GM12801 (cell line): ENCODE measurements around the gene PAQR8.

Experiments
- TF ChIP-seq, protein P1 (sequence below): IDR thresholded peaks from one replicate; pipeline ENCODE4 v1.5.1; 2011; ENCODE audit warnings: control low read depth; ENCODE audit not compliant: insufficient read length; ENCODE audit errors: extremely low read depth

Gene PAQR8

DNA sequence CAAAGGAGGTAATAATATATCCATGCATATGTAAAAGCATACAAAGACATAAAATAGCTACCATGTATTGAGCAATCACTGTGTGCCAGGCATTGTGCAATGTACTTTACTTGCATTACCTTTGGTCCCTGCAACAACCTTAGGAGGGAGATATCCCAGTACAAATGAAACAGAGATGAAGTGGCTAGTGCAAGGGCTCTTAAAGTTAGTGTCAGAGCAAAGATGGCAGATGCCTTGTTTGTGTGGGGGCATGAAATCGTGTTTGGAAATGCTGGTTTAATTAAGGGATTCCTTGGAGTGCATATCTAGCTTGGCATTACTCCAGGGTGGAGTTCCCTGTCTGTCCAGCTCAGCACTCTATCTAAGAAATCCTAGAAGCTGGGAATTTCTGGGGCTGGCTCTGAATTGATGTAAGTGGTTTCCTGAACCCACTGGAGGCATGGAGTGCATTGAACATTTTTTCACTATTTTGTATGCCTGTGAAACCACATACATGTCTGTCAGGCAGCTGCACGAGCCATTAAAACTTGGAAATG is 9.8 kb downstream of the PAQR8 start:
- TF ChIP-seq, protein P1, sequence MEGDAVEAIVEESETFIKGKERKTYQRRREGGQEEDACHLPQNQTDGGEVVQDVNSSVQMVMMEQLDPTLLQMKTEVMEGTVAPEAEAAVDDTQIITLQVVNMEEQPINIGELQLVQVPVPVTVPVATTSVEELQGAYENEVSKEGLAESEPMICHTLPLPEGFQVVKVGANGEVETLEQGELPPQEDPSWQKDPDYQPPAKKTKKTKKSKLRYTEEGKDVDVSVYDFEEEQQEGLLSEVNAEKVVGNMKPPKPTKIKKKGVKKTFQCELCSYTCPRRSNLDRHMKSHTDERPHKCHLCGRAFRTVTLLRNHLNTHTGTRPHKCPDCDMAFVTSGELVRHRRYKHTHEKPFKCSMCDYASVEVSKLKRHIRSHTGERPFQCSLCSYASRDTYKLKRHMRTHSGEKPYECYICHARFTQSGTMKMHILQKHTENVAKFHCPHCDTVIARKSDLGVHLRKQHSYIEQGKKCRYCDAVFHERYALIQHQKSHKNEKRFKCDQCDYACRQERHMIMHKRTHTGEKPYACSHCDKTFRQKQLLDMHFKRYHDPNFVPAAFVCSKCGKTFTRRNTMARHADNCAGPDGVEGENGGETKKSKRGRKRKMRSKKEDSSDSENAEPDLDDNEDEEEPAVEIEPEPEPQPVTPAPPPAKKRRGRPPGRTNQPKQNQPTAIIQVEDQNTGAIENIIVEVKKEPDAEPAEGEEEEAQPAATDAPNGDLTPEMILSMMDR, result no peak

GRCh38 chr6:52373151-52373690 is 11.3 kb downstream of the PAQR8 start:
- TF ChIP-seq, protein P1, result no peak

DNA sequence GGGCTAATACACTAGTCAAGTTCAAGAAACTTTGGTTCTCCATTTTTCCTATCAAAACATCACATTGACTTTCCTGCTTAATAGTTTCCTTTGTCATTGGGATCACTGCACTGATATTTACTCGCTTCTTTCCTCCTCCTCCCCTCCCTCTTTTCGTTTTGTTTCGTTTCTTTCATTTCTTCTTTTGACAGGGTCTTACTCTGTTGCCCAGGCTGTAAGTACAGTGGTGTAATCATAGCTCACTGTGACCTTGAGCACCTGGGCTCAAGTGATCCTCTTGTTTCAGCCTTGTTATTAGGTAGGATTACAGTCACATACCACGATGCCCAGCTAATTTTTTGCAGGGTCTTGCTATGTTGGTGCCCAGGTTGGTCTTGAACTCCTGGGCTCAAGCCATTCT is 12.3 kb downstream of the PAQR8 start:
- TF ChIP-seq, protein P1, result no peak

DNA sequence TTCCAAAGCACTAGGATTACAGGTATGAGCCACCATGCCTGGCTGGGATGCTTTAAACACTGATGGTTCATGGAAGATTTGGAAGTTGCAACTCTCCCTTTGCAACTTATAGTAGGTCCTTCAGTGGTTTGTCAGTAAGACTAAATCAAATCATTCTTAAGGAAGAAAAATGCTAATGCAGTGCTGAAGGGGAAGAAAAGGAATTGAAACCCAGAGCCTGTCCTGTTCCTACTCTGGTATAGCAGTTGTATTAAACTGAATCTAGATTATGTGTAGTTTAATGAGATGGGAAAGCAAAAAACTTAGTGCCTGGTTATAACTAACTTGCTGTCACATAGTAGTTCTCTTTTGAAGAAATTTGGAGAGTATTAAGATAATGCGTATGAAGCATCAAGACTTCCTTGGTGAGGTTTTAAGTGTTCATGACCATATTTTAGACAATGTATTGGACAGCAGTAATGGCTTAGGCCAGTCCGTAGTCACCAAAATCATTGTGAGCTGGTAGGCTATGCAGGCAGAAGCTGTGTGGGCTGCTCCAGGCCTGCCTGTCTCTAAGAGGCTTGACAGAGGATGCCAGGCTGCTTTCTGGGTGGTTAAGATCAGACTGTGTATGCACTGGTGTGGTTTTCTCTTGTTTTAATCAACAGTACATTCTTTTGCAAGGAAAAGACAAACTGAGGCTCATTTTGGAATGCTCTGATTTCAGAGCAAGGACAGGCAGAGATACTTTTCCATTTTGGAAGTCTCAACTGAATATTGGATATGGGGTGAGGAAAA is 14.0 kb downstream of the PAQR8 start:
- TF ChIP-seq, protein P1, result no peak

- TF ChIP-seq, protein P1, result no peak
Observed at GRCh38 chr6:52376763-52377162, 14.8 kb downstream of the PAQR8 start.

DNA sequence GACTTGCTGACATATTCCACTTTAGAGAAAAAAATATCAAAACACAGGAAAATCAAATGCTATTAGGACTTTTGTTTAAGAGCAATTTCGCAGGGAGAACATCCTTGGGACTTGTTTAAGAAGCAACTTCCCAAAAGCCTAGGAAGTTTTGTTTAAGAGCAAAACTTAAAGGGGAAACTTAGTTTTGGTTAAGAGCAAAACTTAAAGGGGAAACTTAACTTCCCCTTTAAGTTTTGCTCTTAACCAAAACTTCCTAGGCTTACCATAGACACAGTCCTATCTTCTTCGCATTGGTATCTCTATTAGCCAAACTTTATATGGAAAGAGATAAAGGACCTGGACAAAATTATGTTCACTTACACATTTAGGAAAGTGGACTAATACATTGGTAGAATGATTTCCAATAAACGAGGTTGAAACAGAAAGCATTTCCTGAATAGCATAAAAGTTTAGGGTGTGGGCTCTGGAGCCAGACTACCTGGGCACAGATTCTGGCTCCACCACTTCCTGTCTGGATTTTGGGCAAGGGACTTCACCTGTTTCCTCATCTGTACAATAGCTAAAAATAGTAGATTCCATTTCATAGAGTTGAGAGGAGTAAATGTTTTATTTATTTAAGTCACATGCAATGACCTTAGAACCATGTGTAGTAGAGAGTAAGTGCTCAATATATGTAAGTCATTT is 15.7 kb downstream of the PAQR8 start:
- TF ChIP-seq, protein P1, result no peak

GRCh38 chr6:52381249-52381648 is 19.3 kb downstream of the PAQR8 start:
- TF ChIP-seq, protein P1, result no peak
